GM20000 (cell line): ENCODE measurements around the gene CLEC2D.

Source experiments
- DNase-seq: peaks from one replicate; pipeline ENCODE4 v3.0.0; 2012; ENCODE audit warnings: low spot score
- CTCF ChIP-seq: IDR thresholded peaks from 2 replicates; pipeline ENCODE4 v1.5.1; 2012; ENCODE audit warnings: mild to moderate bottlenecking, control low read depth; ENCODE audit errors: extremely low read depth, missing control alignments

CLEC2D gene

GRCh38 chr12:9740106-9740750 lies 70.7 kb downstream of the CLEC2D start:
- peak; percentile 29 for DNase-seq
- no peak for TF ChIP-seq CTCF

GRCh38 chr12:9741726-9742125 lies 72.2 kb downstream of the CLEC2D start:
- peak; percentile 72 for DNase-seq

GRCh38 chr12:9742661-9743060 lies 73.1 kb downstream of the CLEC2D start:
- DNase-seq: no peak
- TF ChIP-seq CTCF: no peak

More at GRCh38 chr12:9741726-9742125, 72.2 kb downstream of the CLEC2D start:
- no peak for TF ChIP-seq CTCF

- DNase-seq: no peak
- no peak for TF ChIP-seq CTCF
These were observed 75.7 kb downstream of the CLEC2D start for GRCh38 chr12:9745199-9745598.
